ENCODE results near the gene AWAT2.

DNA sequence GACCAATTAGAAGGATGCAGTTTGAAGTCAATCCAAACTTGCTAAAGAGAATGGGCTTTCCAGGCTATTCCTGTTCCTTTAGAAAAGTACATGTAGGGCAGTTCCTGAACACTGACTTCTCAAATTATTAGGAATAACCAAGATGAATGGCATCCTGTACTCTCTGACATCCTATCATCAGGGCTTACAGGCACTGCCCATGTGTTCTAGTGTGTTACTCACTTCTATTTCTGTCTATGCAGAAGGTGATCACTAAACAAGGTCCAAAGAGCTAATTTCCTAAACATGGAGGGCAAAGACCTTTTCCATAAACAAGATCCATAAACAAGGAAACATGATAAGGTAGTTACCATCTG, 53.6 kb downstream of the AWAT2 start:
- TF ChIP-seq CTCF (IDR thresholded peaks at IDR 0.05; ENCODE audit: poor library complexity): no peak
- TF ChIP-seq EZH2phosphoT487 (IDR thresholded peaks at IDR 0.05; ENCODE audit: low read depth, severe bottlenecking, unreplicated experiment): no peak
- no peak for TF ChIP-seq EZH2 (IDR thresholded peaks at IDR 0.05; ENCODE audit: borderline replicate concordance)
